Urothelium cell line (cell line): ENCODE results near the gene LCN1.
"Not testable (repeated sequence)": the region's sequence is repeated elsewhere in the genome, so short reads cannot be mapped to it uniquely, and the experiment has no call there.

Source experiments
- DNase-seq: peaks from one replicate; pipeline ENCODE4 v3.0.0; 2011; ENCODE audit warnings: low spot score, mixed read lengths
- FAIRE-seq: peaks from 2 replicates; lab custom pipeline; 2011; peaks lifted over from hg19 to GRCh38; lab: Jason Lieb, UNC

Gene LCN1

GRCh38 chr9:135545646-135546176 lies 24.5 kb downstream of the LCN1 start, which contains the start of gene OBP2A:
TSS of gene OBP2A (plus strand) at chr9:135546126. CDS start at chr9:135546181, 55 bp downstream.
- FAIRE-seq = peak; percentile 95
- DNase-seq = not testable (repeated sequence)

DNA sequence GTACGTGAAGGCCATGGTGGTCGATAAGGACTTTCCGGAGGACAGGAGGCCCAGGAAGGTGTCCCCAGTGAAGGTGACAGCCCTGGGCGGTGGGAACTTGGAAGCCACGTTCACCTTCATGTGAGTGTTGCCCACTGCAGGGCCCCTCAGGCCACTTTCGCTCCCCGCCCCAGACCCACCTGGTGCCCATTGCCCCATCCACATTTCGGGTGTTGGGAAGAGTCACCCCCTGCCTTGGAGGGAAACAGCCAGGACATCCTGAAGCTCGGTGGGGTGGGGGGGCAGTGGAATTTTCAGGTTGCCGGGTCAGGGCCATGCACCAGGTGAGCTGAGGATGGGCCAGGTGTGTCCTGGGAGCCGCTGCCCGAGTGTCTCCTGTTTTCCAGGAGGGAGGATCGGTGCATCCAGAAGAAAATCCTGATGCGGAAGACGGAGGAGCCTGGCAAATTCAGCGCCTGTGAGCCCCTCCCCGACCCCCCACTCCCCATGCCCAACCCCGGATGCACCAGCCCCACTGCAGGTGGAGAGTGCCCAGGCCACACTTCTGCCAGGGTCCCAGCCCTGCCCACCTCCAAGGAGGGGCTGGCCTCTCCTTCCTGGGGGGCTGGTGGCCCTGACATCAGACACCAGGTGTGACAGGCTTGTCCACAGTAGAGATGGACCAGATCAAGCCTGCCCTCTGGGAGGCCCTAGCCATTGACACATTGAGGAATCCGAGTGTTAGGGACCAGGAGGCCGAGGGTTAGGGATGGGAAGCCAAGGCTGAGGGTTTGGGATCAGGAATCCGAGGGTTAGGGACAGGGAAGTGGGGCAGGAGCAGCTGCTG lies 25.8 kb downstream of the LCN1 start:
- FAIRE-seq = peak; percentile 42
- not testable (repeated sequence) for DNase-seq

DNA sequence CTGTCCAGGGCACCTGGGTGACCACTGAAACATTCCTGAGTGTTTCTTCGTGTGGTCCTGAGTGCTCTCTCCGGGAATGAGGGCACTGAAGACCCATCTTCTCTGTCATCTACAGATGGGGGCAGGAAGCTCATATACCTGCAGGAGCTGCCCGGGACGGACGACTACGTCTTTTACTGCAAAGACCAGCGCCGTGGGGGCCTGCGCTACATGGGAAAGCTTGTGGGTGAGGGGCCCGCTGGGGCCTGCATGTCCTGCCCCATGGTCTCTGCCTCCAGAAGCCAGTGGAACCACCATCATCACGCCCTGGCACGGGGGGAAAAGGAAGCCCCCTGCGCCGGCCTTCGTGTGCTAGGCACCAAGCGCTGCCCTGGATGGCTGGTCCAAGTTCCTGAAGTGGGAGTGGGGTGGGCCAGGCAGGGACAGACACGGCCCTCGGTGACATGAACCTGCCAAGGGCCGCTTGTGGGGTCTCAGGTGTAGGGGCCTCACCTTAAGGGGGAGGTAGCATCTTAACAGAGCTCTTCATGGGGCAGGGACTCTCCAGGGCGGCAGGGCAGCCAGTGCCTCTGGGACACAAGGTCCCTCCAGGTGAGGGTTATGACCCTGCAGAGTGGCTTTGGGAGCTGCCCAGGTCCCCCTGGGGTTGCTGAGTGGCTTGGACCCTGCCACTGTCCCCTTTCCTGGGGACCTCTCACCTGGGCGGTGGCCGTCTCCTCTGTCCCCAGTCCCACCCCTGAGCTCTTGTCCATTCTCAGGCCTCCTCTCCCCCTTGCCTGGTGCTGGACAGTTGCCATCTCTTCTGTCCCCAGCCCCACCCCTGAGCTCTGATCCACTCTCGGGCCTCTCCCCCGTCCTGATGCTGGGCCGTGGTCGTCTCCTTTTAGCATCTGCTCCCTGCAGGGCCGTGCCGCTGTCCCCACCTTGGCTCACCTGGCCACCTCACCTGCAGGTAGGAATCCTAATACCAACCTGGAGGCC lies 26.8 kb downstream of the LCN1 start:
- FAIRE-seq = no peak
- DNase-seq = no peak

DNA sequence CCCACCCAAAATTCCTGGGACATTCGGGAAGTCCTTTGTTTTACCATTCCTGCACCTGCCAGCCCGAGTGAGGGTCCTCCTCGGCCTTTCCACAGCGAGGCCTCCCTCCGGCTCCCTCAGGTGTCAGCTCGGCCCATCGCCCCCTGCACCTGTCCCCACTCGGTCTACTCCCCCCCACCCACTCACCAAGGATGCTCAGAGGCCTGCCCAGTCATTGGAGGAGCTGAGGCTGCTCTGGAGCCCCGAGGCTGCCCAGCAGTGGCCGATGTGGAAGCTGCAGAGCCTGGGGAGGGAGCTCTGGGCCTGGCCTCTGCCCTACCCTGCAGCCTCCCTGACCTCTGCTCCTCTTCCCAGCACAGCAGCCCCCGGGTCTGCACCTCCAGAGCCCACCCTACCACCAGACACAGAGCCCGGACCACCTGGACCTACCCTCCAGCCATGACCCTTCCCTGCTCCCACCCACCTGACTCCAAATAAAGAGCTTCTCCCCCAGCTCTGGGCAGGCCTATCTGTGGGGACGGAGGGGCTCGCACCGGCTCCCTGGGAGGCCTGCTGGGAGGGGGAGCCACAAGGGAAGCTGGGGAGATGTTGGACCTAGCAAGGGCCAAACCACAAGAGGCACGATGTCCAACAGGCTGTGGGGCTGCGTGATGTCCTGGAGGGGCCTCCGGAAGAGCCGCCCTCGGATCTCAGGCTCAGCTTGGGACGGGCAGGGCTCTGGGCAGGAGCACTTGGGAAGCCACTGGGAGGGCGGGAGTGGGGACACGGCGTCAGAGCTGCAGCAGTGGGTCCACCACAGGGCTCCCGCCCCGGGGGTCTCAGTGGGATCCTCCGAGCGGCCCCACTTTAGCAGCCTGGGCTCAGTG lies 28.5 kb downstream of the LCN1 start:
- not testable (repeated sequence) for FAIRE-seq, DNase-seq

- DNase-seq (no peak), FAIRE-seq (no peak)
These were observed 29.2 kb downstream of the LCN1 start for GRCh38 chr9:135550344-135550918.

DNA sequence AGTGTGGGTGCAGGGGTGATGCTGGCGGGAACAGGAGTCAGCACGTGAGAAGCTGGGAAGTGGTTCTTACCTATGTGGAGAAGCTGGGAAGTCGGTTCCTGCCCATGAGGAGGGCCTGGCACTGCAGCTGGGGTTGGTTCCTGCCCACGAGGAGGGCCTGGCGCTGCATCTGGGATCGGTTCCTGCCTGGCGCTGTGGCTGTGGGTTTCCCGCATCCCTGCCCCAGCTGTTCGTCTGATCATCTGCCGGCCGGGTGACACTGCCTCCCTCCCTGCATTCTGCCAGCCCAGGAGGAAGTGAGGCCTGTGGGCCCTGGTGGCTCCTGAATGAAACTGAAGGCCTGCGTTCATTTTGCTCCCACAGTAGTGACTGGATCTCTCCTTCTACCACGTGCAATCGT lies 29.8 kb downstream of the LCN1 start:
- FAIRE-seq = no peak
- DNase-seq = no peak

DNA sequence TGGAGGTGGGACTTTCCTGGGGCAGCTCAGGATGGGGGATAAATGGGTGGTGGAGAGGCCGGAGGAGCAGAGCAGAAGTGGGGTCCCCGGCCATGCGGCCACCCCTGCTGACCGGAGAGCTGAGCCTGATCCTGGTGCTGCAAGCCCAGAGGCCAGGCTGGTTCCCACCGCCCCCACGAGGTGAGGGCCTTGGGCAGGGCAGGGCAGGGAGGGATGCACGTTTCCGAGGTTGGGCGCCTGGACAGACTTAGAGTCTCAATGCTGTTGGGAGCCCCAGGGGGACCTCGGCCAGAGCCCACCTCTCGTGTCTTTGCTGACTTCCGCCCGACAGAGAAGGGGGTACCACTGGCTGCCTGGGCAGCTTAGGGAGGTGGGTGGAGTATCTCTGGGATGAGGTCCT lies 30.2 kb downstream of the LCN1 start:
- DNase-seq (no peak), FAIRE-seq (no peak)

DNA sequence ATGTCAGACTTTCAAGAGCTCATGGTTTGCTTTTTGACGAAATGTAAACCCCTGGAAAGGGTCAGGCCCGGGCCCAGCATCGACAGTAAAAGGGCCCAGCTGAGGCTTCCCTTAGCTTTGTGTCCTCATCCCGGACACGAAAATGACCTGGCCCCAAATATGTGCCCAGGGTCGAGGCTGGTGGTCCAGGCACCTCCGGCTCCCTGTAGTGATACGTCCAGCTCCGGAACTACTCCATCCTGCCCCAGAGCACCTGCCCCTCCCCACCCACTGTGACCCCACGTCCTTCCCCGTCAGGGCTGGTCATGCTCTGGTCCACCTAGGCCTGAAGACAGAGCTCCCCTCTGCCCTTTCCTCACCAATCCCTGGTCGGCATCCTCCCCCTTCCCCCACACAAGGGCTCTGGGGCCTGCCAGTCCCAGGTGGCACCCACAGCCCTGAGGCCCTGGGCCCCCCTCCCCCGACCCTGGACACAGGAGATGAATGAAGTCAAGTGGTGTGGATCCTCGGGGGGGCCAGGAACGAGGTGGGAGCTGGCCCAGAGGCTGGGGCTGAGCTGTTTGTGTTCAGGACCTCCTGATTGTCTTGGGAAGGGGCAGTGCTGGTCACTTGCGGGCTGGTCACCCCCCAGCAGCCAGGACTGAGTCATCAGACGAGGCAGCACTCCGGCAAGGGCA lies 30.9 kb downstream of the LCN1 start:
- DNase-seq = no peak
- no peak for FAIRE-seq

DNA sequence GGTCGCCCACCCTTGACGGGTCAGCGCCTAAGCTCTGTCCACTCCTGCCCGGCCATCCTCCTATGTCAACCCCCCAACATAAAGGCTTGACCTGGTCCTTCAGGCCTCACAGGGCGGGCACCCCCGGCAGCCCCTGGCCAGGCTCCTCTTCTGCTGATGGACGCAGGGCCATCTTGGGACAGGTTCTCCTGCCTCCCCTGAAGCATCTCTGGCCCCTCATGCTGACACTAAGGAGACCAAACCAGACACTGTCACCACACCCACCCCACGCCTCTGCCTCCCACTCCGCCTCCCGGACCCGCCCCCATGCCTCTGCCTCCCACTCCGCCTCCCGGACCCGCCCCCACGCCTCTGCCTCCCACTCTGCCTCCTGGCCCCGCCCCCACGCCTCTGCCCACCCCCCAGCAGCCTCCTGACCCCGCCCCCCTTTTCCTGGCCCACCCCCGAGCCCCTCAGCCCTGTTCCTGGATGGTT lies 31.5 kb downstream of the LCN1 start:
- FAIRE-seq = no peak

DNA sequence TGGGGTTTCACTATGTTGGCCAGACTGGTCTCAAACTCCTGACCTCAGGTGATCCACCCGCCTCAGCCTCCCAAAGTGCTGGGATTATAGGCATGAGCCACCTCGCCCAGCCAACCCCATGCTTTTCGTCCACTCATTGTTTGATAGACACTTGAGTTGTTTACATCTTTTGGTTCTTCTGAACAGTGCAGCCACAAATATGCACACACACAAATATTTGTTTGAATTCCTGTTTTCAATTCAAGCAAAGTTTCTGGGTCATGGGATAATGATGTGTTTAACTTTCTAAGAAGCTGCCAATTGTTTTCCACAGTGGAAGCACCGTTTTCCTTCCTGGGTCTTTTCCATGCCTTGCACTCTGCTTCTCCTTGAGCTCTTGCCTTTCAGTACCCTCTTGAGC lies 33.5 kb downstream of the LCN1 start:
- no peak for DNase-seq
- no peak for FAIRE-seq

More for the DNA sequence above, 31.5 kb downstream of the LCN1 start:
- no peak for DNase-seq

- FAIRE-seq (no peak), DNase-seq (no peak)
These were observed 34.0 kb downstream of the LCN1 start for GRCh38 chr9:135555203-135555602.

GRCh38 chr9:135555910-135556309 lies 34.7 kb downstream of the LCN1 start:
- no peak for FAIRE-seq
- DNase-seq = no peak

DNA sequence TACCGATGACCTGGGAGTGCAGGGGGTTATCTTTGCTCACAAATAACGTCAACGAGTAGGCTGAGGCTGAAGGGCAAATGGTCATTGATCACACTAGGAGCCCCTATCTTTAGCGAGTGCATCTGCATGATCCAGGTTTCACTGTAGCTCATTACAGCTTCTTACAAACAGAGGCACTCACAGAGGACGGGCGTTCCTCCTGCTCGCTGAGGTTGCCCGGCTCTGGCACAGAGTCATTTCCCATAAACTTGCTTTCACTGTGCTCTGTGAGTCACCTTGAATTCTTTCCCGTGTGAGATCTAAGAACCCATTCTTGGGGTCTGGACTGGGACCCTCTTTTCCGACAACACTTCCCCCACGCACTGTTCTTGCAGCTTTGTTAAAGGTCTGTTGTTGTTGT lies 38.4 kb downstream of the LCN1 start:
- FAIRE-seq (no peak), DNase-seq (peak; percentile 53)

GRCh38 chr9:135561391-135562234 lies 40.4 kb downstream of the LCN1 start, which contains the start of gene PAEP:
TSS of gene PAEP (plus strand) at chr9:135561756.
- FAIRE-seq (no peak), DNase-seq (no peak)

DNA sequence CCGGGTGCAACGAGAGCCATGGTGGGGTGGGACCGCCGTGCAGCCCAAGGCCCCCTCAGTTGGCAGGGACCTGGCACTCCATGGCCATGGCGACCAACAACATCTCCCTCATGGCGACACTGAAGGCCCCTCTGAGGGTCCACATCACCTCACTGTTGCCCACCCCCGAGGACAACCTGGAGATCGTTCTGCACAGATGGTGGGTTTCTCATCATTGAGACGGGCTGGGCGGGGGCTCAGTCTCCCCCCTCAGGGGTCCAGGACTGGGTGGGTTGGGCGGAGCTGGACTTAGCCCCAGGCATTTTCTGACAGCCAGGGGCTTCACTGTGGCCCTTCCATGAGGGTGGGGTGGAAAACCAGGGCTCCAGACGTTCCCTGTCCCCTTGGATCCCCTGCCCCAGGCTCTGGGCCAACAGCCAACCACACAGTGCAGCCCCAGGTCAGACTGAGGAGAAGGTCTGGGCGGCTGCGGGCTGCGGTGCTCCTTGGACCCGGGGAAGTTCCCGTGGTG lies 41.0 kb downstream of the LCN1 start:
- no peak for FAIRE-seq
- DNase-seq = no peak

DNA sequence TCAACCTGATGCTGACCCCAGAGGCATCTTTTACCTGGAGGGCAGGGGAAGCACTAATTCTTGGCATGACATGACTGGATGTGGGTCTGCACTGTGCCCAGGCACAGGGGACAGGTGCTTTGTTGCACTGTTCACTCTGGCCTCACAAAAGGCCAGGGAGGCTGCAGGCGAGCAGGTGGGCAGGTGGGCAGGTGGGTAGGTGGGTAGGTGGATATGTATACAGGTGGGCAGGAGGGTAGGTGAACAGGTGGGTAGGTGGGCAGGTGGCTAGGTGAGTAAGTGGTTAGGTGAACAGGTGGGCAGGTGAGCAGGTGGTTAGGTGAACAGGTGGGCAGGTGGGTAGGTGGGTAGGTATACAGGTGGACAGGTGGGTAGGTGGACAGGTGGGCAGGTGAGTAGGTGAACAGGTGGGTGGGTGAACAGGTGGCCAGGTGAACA lies 41.8 kb downstream of the LCN1 start:
- FAIRE-seq (peak; percentile 32), DNase-seq (no peak)

- FAIRE-seq = no peak
- no peak for DNase-seq
These were observed 42.6 kb downstream of the LCN1 start for GRCh38 chr9:135563858-135564257.

GRCh38 chr9:135565141-135565628 lies 43.9 kb downstream of the LCN1 start:
- FAIRE-seq = no peak
- DNase-seq = no peak
